K562 (cell line): ENCODE data around the gene TTC9C. TPM values are rescaled to one million over a fixed set of nuclear protein-coding genes. Genes with fewer than 3 reads are reported as not detected.

Source experiments
- NFRKB ChIP-seq: fragments of 450-650 bp; IDR thresholded peaks from 2 replicates; pipeline ENCODE4 v1.6.1; 2016; ENCODE audit warnings: low read depth
- TARDBP ChIP-seq: fragments of 450-650 bp; IDR thresholded peaks from 2 replicates; pipeline ENCODE4 v1.6.1; 2016
- TCFL5 ChIP-seq: fragments of 250-450 bp; sonication (Bioruptor Pico); conservative IDR thresholded peaks from 2 replicates; pipeline ENCODE4 v1.6.1; 2021; ENCODE audit warnings: mild to moderate bottlenecking, moderate library complexity, matching md5 sums
- ZFP1 ChIP-seq: fragments of 450-650 bp; formaldehyde crosslinking; IDR thresholded peaks from 2 replicates; pipeline ENCODE4 v1.4.0; 2020; ENCODE audit warnings: mild to moderate bottlenecking, mixed read lengths
- ZNF253 ChIP-seq: fragments of 250-450 bp; sonication (Bioruptor Pico); conservative IDR thresholded peaks from 2 replicates; pipeline ENCODE4 v1.6.1; 2021; ENCODE audit warnings: mild to moderate bottlenecking
- polyA plus RNA-seq, 8 experiments: library from polyadenylated mRNA; depleted of rRNA in 4 of 8; stranded (reverse) in 5 of 8; unstranded in 3 of 8; fragments of >200 nt; fragmentation: Nextera tagmentation in 2 of 8; fragmentation: Illumina TruSeq in 1 of 8; extraction: Ambion mirVana in 2 of 8; extraction: Trizol in 1 of 8; gene quantifications; 2 replicates each; pipeline versions ENCODE4 v1.2.1 to v1.2.3, GENCODE V29; 2011 to 2014; ENCODE audit warnings: inconsistent platforms in 1 of 8, missing spikeins in 1 of 8
- total RNA-seq, 7 experiments: library from RNA; depleted of rRNA in 6 of 7; stranded (reverse); fragments of >200 nt in 6 of 7; fragmentation: Illumina TruSeq in 2 of 7; extraction: Trizol in 2 of 7; gene quantifications; 2 replicates each; pipeline versions ENCODE4 v1.2.1 to v1.2.3, GENCODE V29; 2011 to 2021; ENCODE audit warnings: low replicate concordance in 1 of 7
- TF ChIP-seq, protein P1 (sequence below), 2 experiments: fragments of 450-650 bp; formaldehyde crosslinking in 1 of 2; IDR thresholded peaks; 2 replicates each; pipeline versions ENCODE4 v1.4.0 to v1.6.1; 2014 to 2020; ENCODE audit warnings: mild to moderate bottlenecking in 2 of 2, borderline replicate concordance in 1 of 2, low read depth in 1 of 2
- TF ChIP-seq, protein P2 (sequence below), 2 experiments: fragments of 450-650 bp in 1 of 2; sonication (generic) in 1 of 2; formaldehyde crosslinking in 1 of 2; IDR thresholded peaks; 2 replicates each; pipeline versions ENCODE4 v1.7.1 to v1.9.0; 2016 to 2022; ENCODE audit warnings: inconsistent platforms in 1 of 2, mild to moderate bottlenecking in 1 of 2, missing genetic modification reagents in 1 of 2

The TTC9C gene
- total and polyA plus RNA-seq, 9 of the 15 experiments (the other 6 are each of a cell fraction or from before 2014, with no cell fraction given): 32.8 to 59.0 (median 37.1) TPM

DNA sequence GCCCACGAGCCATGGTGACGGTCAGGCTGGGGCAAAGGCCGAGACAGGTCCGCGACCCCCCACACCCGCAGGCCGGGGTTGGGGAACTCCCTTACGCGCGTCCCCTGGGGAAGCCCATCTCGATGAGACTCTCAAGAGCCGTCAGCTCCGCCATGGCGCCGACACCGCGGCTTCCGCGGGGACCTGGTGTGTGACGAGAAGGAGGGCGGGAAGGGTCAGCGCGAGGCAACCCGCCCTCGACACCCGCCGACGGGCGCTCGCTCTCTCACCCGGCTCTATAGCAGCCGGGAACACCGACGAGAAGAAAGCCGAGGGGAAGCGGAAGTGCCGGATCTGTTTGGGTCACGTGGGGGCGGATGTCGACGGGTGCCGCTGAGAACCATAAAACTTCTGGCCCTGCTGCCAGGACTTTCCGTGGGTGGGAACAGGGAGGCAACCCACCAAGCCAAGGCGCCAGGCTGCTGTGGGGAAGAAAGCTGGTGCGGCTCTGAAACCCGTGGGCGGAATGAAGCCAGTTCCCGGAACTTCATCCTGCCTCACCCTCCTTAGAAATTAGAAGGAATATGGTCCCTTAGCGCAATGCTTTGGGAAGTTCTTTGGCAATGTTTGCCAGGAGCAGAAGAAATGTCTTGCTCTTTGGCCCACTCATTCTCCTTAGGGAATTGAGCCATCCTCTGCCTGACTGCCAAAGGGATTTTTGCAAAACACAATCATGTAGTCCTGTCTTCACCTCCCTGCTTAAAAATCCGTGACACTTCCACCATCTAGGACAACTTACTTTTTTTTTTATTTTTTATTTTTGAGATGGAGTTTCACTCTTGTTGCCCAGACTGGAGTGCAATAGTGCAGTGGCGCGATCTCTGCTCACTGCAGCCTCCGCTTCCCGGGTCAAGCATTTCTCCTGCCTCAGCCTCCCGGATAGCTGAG is 49.3 kb upstream of the TTC9C start, which contains the start of gene UBXN1 (continued):
- TF ChIP-seq, protein P1, sequence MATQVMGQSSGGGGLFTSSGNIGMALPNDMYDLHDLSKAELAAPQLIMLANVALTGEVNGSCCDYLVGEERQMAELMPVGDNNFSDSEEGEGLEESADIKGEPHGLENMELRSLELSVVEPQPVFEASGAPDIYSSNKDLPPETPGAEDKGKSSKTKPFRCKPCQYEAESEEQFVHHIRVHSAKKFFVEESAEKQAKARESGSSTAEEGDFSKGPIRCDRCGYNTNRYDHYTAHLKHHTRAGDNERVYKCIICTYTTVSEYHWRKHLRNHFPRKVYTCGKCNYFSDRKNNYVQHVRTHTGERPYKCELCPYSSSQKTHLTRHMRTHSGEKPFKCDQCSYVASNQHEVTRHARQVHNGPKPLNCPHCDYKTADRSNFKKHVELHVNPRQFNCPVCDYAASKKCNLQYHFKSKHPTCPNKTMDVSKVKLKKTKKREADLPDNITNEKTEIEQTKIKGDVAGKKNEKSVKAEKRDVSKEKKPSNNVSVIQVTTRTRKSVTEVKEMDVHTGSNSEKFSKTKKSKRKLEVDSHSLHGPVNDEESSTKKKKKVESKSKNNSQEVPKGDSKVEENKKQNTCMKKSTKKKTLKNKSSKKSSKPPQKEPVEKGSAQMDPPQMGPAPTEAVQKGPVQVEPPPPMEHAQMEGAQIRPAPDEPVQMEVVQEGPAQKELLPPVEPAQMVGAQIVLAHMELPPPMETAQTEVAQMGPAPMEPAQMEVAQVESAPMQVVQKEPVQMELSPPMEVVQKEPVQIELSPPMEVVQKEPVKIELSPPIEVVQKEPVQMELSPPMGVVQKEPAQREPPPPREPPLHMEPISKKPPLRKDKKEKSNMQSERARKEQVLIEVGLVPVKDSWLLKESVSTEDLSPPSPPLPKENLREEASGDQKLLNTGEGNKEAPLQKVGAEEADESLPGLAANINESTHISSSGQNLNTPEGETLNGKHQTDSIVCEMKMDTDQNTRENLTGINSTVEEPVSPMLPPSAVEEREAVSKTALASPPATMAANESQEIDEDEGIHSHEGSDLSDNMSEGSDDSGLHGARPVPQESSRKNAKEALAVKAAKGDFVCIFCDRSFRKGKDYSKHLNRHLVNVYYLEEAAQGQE (IDR thresholded peaks at IDR 0.05; ENCODE audit: borderline replicate concordance): peak; percentile 87
- TF ChIP-seq, protein P1 (CRISPR knock-in tag; IDR thresholded peaks at IDR 0.05; ENCODE audit: low read depth): no peak
- TF ChIP-seq, protein P2, sequence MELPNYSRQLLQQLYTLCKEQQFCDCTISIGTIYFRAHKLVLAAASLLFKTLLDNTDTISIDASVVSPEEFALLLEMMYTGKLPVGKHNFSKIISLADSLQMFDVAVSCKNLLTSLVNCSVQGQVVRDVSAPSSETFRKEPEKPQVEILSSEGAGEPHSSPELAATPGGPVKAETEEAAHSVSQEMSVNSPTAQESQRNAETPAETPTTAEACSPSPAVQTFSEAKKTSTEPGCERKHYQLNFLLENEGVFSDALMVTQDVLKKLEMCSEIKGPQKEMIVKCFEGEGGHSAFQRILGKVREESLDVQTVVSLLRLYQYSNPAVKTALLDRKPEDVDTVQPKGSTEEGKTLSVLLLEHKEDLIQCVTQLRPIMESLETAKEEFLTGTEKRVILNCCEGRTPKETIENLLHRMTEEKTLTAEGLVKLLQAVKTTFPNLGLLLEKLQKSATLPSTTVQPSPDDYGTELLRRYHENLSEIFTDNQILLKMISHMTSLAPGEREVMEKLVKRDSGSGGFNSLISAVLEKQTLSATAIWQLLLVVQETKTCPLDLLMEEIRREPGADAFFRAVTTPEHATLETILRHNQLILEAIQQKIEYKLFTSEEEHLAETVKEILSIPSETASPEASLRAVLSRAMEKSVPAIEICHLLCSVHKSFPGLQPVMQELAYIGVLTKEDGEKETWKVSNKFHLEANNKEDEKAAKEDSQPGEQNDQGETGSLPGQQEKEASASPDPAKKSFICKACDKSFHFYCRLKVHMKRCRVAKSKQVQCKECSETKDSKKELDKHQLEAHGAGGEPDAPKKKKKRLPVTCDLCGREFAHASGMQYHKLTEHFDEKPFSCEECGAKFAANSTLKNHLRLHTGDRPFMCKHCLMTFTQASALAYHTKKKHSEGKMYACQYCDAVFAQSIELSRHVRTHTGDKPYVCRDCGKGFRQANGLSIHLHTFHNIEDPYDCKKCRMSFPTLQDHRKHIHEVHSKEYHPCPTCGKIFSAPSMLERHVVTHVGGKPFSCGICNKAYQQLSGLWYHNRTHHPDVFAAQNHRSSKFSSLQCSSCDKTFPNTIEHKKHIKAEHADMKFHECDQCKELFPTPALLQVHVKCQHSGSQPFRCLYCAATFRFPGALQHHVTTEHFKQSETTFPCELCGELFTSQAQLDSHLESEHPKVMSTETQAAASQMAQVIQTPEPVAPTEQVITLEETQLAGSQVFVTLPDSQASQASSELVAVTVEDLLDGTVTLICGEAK (IDR thresholded peaks at IDR 0.05): peak; percentile 92
- TF ChIP-seq, protein P2 (CRISPR knock-in tag; IDR thresholded peaks at IDR 0.05): no peak
- TF ChIP-seq NFRKB (peak; percentile 88; the same call in 1 of the 2 replicates), TCFL5 (CRISPR knock-in tag) (no peak), ZFP1 (CRISPR knock-in tag) (no peak), ZNF253 (CRISPR knock-in tag) (no peak), TARDBP (0 out of 2 replicates have a peak, but pooled peaks have one; percentile 32)
